HG03571 (cell line): ENCODE measurements around the gene PTGER3.
"Not testable (repeated sequence)": the region's sequence is repeated elsewhere in the genome, so short reads cannot be mapped to it uniquely, and the experiment has no call there.

ENCODE experiments used
- ATAC-seq: cut with Tn5 transposase; IDR thresholded peaks from one replicate; pipeline ENCODE4 v1.9.1; 2021; ENCODE audit not compliant: unreplicated experiment

The PTGER3 gene

DNA sequence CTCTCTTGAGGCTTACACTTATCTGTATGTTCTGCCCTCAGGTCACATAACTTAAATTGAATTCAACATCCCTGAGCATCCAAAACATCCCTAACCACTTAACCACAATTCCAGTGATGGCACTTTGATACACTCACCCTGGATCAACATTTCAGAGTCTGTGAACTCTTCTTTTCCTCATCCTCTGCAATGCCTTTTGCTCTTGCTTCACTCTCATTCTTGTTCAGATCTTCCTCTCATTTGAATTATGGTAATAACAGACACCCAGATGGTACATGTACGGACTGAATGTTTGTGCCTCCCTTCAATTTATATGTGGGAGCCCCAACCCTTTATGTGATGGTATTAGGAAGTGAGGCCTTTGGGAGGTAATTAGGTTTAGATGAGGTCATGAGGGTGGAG, 33.4 kb downstream of the PTGER3 start:
- ATAC-seq = no peak

DNA sequence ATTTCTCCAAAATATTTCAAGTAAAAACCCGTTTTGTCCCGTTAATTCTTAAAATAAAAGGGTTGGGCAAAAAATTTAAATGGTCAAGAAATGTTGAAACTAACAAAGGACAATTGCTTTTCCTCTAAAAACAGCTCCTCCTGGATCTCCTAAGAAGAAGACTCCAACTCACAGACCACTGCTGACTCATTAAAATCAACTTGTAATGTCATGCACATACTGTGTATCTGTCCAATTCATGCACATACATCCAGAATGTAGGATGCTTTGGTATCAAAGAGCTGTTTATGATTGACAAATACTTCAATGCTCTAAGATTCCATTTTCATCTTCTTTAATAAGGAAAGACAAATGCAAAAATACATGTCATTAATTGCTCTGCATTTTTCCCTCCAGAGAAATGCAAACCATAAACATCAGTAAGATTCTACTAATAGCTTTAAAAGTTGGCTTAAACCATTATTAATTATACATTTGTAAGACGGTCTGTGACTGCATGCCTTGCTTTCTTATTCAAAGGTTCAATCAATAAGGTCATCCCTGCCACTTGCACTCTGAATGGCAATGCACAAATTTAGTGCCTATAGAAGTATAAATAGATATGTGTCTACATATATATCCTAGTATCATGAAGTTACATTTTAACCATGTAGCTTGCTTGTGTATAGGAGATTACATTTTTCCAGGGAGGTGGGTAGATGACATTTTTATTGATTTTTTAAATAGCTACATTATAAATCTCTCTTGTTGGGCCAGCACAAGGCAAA, 44.7 kb downstream of the PTGER3 start:
- ATAC-seq = no peak

DNA sequence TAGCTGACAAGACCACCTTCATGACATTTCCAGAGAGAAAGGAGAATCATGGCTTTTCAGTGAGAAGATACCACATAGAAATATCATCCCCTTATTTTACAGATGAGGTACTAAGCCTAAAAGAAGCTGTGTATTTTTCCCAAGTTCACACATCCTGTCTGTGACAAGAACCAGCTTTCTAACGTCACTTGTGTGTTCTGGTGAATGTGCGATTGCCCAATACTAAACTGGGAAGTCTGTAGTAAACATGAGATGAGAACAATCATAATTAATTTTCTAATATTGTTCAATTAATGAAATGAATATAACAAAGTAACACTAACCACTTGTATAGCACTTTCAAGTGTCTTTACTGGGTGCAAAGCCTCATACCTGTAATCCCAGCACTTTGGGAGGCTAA, 46.0 kb downstream of the PTGER3 start:
- no peak for ATAC-seq

DNA sequence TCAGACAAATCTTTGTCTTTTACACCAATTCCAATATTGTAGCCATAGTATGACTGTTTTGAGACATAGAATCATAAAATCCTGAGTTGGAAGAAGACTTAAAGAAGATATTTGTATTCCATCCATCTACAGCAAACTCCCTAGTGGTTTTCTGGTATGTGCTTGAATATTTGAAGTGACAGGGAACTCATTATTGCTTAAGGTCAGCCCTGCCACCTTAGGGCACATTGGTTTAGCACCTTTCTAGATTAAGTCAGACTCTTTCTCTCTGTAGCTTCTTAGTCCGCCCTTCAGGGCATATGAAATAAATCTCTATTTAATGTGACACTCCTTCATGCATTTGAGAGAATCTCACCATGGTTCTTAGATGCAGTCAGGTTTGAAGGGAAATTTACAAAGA, 49.8 kb downstream of the PTGER3 start:
- no peak for ATAC-seq

DNA sequence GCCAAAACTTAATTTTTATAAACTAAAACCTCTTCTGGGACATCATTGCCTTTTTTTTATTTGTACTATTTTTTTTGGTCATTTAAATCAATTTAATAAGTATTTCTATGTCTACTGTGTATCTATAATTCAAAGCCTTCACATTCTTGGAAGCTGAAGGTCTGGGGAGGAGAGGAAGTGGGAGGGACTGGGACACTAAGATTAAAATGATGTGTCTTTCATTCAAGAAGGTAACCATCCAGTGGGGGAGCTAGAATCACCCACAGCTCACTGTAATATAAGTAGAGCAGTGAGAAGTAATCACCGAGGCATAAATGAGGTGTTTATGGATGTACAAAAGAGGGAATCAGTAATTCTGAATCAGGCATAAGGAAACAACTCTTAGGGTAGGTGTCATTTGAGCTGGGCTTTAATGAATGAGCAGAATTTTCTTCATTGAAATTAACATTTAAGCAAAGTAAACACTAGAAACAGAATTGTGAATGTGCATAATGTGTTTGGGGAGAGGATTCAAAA, 52.8 kb downstream of the PTGER3 start:
- no peak for ATAC-seq

DNA sequence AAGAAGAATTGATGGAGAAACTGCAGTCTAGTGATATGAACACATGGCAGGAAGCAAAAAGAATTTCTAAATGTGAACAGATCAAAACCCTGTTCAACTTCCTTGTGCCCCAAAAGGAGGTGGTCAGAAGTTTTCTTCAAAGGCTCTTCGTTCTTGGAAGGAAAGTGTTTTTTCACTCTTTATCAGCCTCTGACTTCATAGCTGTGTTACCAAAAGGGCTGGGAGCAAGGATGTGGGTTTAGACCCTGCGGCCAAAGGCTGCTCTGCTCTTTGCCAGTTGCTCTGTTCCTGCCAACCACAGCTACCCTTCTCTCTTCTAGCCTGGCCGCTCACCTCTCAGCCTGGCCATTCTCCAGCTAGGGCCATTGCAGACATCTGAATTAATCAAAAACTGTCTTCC, 53.8 kb downstream of the PTGER3 start:
- ATAC-seq = no peak

DNA sequence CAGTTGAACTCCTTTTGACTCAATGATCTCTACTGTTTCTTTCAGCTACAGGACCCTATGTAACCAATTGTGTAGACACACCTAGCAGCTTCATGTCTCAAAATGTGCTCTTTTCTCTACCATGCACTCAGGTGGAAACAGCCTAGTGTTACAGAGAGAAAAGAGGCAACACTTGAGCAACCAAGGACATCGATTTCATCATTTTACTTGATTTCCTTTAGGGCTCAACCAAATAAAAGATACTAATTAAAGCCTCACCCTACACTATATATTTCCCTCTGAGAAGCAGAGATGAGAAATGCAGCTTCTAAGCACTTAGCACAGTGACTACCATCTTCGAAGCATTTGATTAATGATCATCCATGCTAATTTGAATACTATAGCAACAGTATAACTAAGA, 55.1 kb downstream of the PTGER3 start:
- ATAC-seq = no peak

DNA sequence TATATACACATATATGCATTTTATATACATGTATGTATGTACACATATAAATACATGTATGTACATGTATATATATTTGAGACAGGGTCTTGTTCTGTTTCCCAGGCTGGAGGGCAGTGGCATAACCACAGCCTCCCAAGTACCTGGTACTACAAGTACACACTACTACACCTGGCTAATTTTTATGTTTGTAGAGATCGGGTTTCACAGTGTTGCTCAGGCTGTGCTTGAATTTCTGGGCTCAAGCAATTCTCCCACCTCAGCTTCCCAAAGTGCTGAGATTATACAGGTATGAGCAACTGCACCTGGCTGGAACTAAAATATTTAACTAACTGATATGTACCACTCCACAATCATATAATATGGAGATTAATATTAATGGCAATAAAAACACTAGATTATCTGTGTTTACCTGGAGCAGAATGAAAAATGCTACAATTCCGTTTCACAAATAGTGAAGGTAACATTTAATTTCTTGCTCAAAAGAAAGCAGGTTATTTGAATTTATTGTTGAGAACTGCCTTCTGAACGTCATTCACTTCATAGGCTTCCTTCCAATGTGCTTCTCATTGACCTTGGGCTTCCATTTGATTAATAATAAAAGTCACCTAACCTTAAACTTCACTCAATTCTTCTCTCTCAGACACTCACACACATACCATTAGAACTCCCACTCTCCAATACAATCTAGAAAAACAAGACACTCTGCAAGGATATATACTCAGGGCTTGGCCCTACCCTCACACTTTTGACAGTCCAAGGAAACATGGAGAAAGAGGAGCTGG, 57.0 kb downstream of the PTGER3 start:
- ATAC-seq = no peak

DNA sequence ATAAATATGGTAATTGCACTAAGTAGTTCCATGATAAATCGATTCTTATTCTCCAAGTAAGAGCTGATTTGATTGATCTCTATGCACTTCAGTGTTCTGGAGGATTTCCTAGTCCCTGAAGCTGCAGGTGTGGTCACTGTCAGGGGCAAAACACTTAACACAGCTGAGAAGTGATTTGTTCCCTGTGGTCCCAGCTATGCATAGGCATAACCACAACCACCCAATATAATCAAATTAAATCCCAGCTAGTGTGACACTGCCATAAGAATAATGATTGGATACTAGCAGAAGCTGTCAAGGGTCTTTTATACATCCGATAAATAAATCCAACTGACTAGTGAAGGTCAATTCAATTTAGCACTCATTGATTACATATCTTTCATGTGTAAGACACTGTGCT, 60.1 kb downstream of the PTGER3 start:
- ATAC-seq = no peak

DNA sequence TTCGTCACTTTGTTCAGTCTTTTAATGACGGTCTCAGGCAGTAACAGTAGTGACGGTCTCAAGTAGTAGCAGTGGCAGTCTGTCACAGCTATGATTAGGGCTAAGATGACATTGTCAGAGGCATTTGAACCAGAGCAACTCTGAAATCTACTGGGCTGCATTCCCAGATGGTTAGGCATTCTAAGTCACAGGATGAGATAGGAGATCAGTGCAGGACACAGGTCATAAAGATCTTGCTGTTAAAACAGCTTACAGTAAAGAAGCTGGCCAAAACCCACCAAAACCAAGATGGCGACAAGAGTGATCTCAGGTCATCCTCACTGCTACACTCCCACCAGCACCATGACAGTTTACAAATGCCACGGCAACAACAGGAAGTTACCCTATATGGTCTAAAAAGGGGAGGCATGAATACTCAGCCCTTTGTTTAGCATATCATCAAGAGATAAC, 61.8 kb downstream of the PTGER3 start:
- not testable (repeated sequence) for ATAC-seq

DNA sequence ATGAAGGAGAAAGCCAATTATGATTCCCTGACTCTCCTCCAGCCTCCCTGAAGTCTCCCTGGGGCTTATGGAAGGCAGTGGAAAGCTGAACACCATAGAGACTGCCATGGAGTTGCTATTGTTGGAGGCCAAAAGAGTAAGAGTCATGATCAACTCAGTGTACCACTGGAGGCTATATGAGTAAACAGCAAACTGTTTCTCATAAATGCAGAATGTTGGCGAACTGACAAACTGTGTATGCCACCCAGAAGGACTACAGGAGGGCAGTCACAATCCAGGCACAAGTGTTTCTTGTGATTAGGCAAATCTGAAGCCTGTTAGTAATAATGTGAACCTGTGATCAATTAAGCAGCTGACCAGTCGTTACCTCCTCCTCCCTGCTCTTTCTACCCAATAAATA, 62.3 kb downstream of the PTGER3 start:
- ATAC-seq = not testable (repeated sequence)

DNA sequence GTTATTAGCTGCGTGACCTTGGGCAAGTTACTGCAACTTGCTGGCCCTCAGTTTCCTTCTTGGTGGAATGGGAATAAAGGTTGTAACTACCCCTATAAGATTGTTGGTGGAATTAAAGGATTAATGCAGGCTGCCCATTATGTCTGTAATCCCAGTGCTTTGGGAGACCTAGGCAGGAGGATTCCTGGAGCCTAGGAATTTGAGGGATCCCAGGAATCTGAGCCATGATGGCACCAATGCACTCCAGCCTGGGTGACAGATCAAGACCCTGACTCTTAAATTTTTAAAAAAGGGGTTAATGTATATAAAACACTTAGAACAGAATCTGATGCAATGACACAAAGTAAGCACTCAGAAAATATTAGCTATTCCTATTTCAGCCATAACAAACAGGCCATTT, 67.3 kb downstream of the PTGER3 start:
- no peak for ATAC-seq

DNA sequence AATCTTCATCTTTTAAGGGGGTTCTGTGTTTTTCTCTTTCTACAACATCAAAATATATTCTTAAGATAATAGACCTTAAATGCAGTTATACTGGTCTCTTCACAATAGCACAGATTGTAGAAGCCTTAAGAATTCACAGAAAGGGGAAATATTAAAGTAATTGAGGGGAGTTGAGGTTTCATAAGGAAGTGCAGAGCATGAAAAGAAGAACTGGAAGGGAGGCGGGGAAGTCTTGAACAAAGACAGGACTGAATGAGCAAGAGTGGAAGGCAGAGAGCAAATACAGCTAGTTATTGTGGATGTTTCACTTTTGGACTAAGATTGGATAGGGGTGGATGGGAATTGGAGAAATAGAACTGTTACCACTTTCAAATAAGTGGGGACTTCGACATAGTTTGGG, 67.7 kb downstream of the PTGER3 start:
- ATAC-seq = no peak

DNA sequence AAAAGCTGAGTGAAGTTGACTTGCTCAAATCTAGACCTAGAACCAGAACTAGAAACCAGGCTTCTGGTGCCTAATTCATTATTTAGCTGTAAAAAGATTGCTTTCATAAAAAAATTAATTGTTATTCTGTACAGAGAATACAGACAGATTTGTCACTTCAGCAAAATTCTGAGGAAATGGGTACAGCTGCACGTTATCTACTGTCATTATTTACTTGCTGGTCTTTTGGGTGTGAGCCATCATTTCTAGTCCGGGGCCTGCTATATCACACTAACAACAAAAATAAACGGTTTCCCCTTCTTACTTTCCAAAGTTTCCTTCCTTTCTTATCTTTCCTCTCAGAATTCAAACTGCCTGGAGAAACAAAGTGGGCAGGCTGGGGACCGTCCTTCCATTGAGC, 68.3 kb downstream of the PTGER3 start:
- ATAC-seq = no peak

DNA sequence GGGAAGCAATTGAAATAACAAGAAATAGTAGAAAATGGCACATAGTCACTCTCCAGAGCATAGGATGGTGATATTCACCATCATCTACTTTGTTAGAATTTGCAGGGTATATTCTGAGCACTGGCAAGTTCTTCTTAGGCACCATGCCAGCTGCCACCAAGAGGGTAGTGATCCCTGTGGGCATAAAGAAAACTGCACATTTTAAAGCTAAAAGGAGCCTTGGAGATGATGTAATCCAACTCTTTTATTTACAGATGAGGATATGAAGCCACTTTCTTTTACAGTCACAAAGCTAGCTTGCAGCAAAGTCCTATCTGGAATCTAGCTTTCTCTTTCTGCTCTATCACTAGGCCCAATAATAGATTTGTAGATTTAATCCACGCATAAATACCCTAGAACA, 69.0 kb downstream of the PTGER3 start:
- no peak for ATAC-seq

DNA sequence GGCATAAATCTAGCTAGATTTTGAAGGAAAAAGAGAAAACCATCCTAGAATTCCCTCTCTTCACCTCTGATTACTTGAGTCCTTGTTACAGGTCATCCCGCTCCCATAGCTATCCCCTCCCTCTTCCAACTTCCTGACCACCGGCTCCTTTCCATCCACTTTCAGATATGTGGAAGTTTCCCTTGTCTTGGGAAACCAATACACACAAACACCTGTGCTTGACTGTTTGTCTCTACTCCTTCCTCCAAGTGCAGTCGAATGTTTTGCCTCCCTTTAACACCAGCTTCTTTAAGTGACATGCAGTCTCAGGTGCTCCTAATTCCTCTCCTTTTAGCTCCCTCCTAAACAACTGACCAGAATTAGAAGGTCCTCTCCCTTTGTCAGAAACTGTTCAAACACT, 70.0 kb downstream of the PTGER3 start:
- no peak for ATAC-seq

DNA sequence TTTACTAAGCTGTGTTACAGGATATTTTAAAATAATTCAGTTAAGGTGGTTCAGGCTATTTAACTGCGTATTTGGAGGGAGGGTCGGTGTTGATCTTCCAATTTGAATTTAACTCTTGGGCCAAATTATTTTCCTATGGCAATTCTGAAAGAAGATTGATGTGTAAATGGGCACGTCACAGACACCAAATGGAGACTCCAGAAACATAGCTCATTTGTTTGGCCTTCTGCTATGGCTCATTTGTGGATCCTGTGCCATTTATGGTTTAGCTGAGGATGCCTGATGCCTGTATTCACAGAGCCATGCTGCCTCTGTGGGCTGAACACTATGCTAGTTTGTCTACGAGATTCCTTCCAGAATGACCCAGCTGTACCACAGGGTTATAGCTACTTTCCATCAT, 70.6 kb downstream of the PTGER3 start:
- ATAC-seq = no peak

DNA sequence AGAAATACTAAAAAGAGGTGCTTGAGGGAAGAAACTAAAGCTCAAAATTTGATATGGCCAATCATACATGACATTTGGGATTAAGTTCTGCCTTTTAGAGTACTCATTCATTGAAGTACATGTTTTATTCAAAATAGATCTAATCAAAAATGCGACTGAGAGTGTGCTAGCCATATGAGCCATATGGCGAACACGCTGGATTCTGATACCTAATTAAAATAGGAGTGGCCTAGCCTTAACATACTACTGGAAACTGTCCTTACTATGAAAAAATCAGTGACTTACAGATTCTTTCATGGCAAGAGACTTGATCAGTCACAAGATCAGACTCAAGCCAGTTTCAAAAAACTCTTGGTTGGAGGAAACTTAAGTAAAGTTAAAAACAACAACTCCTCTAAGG, 73.9 kb downstream of the PTGER3 start:
- ATAC-seq = no peak

DNA sequence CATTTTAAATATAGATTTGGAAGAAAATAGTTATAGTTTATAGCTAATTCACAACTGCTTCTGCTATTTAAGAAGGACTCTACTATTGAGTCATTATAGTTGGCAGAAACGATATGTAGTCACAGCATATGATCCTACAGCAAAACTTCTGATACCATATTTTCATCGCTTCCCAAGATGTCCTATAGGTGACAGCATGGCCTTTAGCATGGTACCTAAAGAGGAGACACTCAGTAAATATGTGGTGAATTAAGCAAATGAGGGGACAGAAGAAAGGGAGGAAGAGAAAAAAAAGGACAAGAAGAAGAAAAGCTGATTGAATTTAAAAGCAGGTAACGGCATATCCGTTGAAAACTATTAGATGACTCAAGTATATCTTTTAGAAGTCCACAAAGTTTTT, 77.2 kb downstream of the PTGER3 start:
- ATAC-seq = no peak

DNA sequence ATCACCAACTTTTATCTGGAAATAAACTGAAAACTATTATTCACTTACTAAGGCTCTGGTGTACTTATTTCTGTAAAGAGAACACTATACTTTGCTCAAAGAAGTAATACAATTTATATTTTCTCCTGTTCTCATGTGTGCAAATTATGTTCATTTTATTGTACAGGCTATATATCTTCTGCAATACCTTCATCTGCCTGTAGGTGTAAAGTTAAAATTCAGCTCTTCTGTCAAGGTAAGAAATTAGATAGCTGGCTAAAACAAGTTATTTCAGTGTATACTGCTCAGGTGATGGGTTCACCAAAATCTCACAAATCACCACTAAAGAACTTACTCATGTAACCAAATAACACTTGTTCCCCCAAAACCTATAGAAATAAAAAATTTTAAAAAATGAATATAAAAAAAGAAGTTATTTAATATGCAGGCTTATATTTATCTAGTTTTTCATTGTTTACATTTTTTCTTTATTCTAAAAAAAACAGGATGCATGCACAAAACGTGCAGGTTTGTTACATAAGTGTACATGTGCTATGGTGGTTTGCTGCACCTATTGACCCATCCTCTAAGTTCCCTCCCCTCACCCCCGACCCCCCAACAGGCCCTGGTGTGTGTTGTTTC, 81.5 kb downstream of the PTGER3 start:
- peak; percentile 75 for ATAC-seq

DNA sequence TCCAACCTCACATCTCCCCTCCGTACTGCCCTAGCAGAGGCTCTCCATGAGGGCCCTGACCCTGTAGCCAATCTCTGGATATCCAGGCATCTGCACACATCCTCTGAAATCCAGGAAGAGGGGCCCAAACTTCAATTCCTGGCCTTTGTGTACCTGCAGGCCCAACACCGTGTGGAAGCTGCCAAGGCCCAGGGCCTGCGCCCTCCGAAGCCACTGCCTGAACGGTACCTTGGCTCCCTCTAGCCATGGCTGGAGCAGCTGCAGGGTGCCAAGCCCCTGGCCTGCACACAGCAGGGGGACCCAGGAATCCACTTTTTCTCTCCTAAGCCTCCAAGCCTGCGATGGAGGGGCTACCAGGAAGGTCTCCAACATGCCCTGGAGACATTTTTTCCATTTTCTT, 84.2 kb downstream of the PTGER3 start:
- no peak for ATAC-seq
